HL-60 (cell line): ENCODE results near the gene NPAS2.

Experiments used
- CTCF ChIP-seq: IDR thresholded peaks from one replicate; pipeline ENCODE4 v1.5.1; 2011; ENCODE audit warnings: low read length, control low read depth, inconsistent platforms; ENCODE audit not compliant: insufficient read depth
- GABPA ChIP-seq: IDR thresholded peaks from 2 replicates; pipeline ENCODE4 v1.6.1; 2012; ENCODE audit warnings: low read depth
- POLR2AphosphoS5 ChIP-seq: IDR thresholded peaks from 2 replicates; pipeline ENCODE4 v1.6.1; 2012; ENCODE audit warnings: low read depth
- SPI1 ChIP-seq: IDR thresholded peaks from 2 replicates; pipeline ENCODE4 v1.6.1; 2012; ENCODE audit warnings: low read depth, mild to moderate bottlenecking, borderline replicate concordance

- no peak for TF ChIP-seq CTCF
- no peak for TF ChIP-seq GABPA
- no peak for TF ChIP-seq SPI1
- no peak for TF ChIP-seq POLR2AphosphoS5
Observed at GRCh38 chr2:100909534-100910081, 89.7 kb downstream of the NPAS2 start.
